HepG2 (cell line): ENCODE results near the gene COMMD8. TPM values are rescaled to one million over a fixed set of nuclear protein-coding genes. Genes with fewer than 3 reads are reported as not detected.

ENCODE experiments used
- ATAC-seq: fragments of 200-7000 bp; cut with Tn5 transposase; 3 replicates; pipeline ENCODE4 v1.9.1; 2020; ENCODE audit warnings: mild to moderate bottlenecking, moderate library complexity
- BruUV-seq: library from RNA; stranded (reverse); fragments of 400-500 nt; replicated peaks from 2 replicates; lab custom pipeline; 2021; lab: Mats Ljungman, UMichigan
- CTCF ChIA-PET: fragments of 300-600 bp; formaldehyde crosslinking; extraction: SDS; loops from one replicate; lab custom pipeline; 2021; ENCODE audit warnings: low total read pairs, inconsistent platforms, low intra/inter-chr PET ratio; lab: Yijun Ruan, JAX
- POLR2A ChIA-PET: fragments of 350-600 bp; sonication (Branson Sonifier 250); formaldehyde crosslinking; loops from one replicate; lab custom pipeline; 2020; ENCODE audit warnings: antibody characterized with exemption, inconsistent platforms; lab: Yijun Ruan, JAX
- DNase-seq: peaks from one replicate; pipeline ENCODE4 v3.0.0-alpha.2; 2015; ENCODE audit warnings: low spot score
- FAIRE-seq: peaks from 3 replicates; lab custom pipeline; 2011; peaks lifted over from hg19 to GRCh38; lab: Jason Lieb, UNC
- H2AFZ ChIP-seq: one replicate; pipeline ENCODE4 v1.6.1; 2011; ENCODE audit warnings: low read length, inconsistent platforms
- H3K27ac ChIP-seq: fragments of 300-600 bp; 3 replicates; pipeline ENCODE4 v1.8.0; 2011; ENCODE audit warnings: mixed run types, mild to moderate bottlenecking, mixed read lengths, low read length, inconsistent platforms; ENCODE audit not compliant: insufficient read depth; ENCODE audit errors: extremely low read length
- H3K27me3 ChIP-seq, 2 experiments: fragments of 200-600 bp in 1 of 2; 2 replicates in 1 of 2; 3 replicates in 1 of 2; pipeline versions ENCODE4 v1.6.0 to v1.8.0; 2011; ENCODE audit warnings: low read length in 2 of 2, mild to moderate bottlenecking in 2 of 2, moderate library complexity in 2 of 2, inconsistent platforms in 1 of 2; ENCODE audit not compliant: insufficient read depth in 2 of 2, control insufficient read depth in 1 of 2
- H3K36me3 ChIP-seq, 2 experiments: fragments of 200-600 bp in 1 of 2; replicated peaks in 1 of 2; 2 replicates in 1 of 2; 3 replicates in 1 of 2; pipeline versions ENCODE4 v1.5.1 to v1.8.0; 2011; ENCODE audit warnings: low read length in 2 of 2, inconsistent platforms in 1 of 2; ENCODE audit not compliant: insufficient read depth in 2 of 2, control insufficient read depth in 1 of 2
- H3K4me1 ChIP-seq: 2 replicates; pipeline ENCODE4 v1.5.1; 2012; ENCODE audit warnings: low read length, inconsistent platforms; ENCODE audit not compliant: insufficient read depth
- H3K4me2 ChIP-seq: 2 replicates; pipeline ENCODE4 v1.6.0; 2011; ENCODE audit warnings: low read depth, low read length, inconsistent platforms
- H3K4me3 ChIP-seq, 3 experiments: fragments of 200-600 bp in 1 of 3; sonication (generic), shearing (Covaris generic) in 1 of 3; replicated peaks in 1 of 3; 2 replicates each; pipeline ENCODE4 v1.5.1; 2011 to 2016; ENCODE audit warnings: low read length in 3 of 3, inconsistent platforms in 2 of 3, low read depth in 2 of 3, mild to moderate bottlenecking in 2 of 3, control low read depth in 1 of 3, mixed read lengths in 1 of 3; ENCODE audit not compliant: insufficient read depth in 1 of 3
- H3K79me2 ChIP-seq: one replicate; pipeline ENCODE4 v1.6.1; 2011; ENCODE audit warnings: low read length, inconsistent platforms; ENCODE audit not compliant: insufficient read depth
- H3K9ac ChIP-seq: 2 replicates; pipeline ENCODE4 v1.6.0; 2011; ENCODE audit warnings: mild to moderate bottlenecking, low read depth, low read length, inconsistent platforms; ENCODE audit not compliant: insufficient read depth
- H3K9me3 ChIP-seq: 2 replicates; pipeline ENCODE4 v1.5.1; 2012; ENCODE audit warnings: mild to moderate bottlenecking, low read length
- H4K20me1 ChIP-seq: 2 replicates; pipeline ENCODE4 v1.6.0; 2011; ENCODE audit warnings: inconsistent platforms, mild to moderate bottlenecking, low read length, moderate library complexity; ENCODE audit not compliant: insufficient read depth
- ASH2L ChIP-seq: fragments of 300-600, 200-600 bp; sonication (generic); IDR thresholded peaks from 2 replicates; pipeline ENCODE4 v1.7.0; 2017; ENCODE audit warnings: low read depth, mild to moderate bottlenecking, moderate library complexity, mixed read lengths, low read length; ENCODE audit not compliant: insufficient read length
- ELF4 ChIP-seq: sonication (generic); formaldehyde crosslinking; IDR thresholded peaks from 2 replicates; pipeline ENCODE4 v1.5.0; 2020; ENCODE audit warnings: missing genetic modification reagents, mild to moderate bottlenecking, moderate library complexity, borderline replicate concordance
- ETV6 ChIP-seq: sonication (generic); formaldehyde crosslinking; conservative IDR thresholded peaks from 2 replicates; pipeline ENCODE4 v1.4.0; 2020; ENCODE audit warnings: missing genetic modification reagents
- POLR2AphosphoS2 ChIP-seq: IDR thresholded peaks from 2 replicates; pipeline ENCODE4 v1.6.1; 2011; ENCODE audit warnings: low read depth, low read length, improper control_type of control experiment
- SNAI1 ChIP-seq: sonication (generic); formaldehyde crosslinking; IDR thresholded peaks from 2 replicates; pipeline ENCODE4 v1.5.0; 2020; ENCODE audit warnings: mild to moderate bottlenecking, missing genetic modification reagents, borderline replicate concordance
- TGIF2 ChIP-seq: IDR thresholded peaks from 2 replicates; pipeline ENCODE4 v1.6.1; 2016; ENCODE audit warnings: control low read depth, missing compliant biosample characterization
- ZNF12 ChIP-seq: sonication (generic); formaldehyde crosslinking; IDR thresholded peaks from 2 replicates; pipeline ENCODE4 v1.5.0; 2020; ENCODE audit warnings: missing genetic modification reagents
- ZNF224 ChIP-seq: sonication (generic); formaldehyde crosslinking; IDR thresholded peaks from 2 replicates; pipeline ENCODE4 v1.5.0; 2020; ENCODE audit warnings: mild to moderate bottlenecking, missing genetic modification reagents
- ZNF24 ChIP-seq: fragments of 450-650 bp; IDR thresholded peaks from 2 replicates; pipeline ENCODE4 v1.6.1; 2017; ENCODE audit warnings: antibody characterized with exemption, mild to moderate bottlenecking
- ZNF260 ChIP-seq: sonication (generic); formaldehyde crosslinking; IDR thresholded peaks from 2 replicates; pipeline ENCODE4 v1.4.0; 2020; ENCODE audit warnings: missing genetic modification reagents, low read depth, mild to moderate bottlenecking, borderline replicate concordance
- ZNF335 ChIP-seq: sonication (generic); formaldehyde crosslinking; IDR thresholded peaks from 2 replicates; pipeline ENCODE4 v1.4.0; 2020; ENCODE audit warnings: missing genetic modification reagents
- ZNF367 ChIP-seq: sonication (generic); formaldehyde crosslinking; IDR thresholded peaks from 2 replicates; pipeline ENCODE4 v1.4.0; 2020; ENCODE audit warnings: missing genetic modification reagents, borderline replicate concordance
- ZNF468 ChIP-seq: sonication (generic); formaldehyde crosslinking; IDR thresholded peaks from 2 replicates; pipeline ENCODE4 v1.8.0; 2022; ENCODE audit warnings: mild to moderate bottlenecking, moderate library complexity, missing genetic modification reagents
- ZNF788 ChIP-seq: sonication (generic); formaldehyde crosslinking; IDR thresholded peaks from 2 replicates; pipeline ENCODE4 v1.5.0; 2020; ENCODE audit warnings: mild to moderate bottlenecking, missing genetic modification reagents, borderline replicate concordance
- whole genome bisulfite sequencing: methylation state at CpG from one replicate; pipeline ENCODE4 v1.1.6; 2017; ENCODE audit warnings: low lambda C conversion rate; 5-methylcytosine and 5-hydroxymethylcytosine counted together
- in situ Hi-C: cut with HindIII; loops from 2 replicates; pipeline ENCODE4 v1.10.0; 2017; ENCODE audit warnings: low pct_unique_long_range_greater_than_20kb; ENCODE audit not compliant: extremely low pct_ligation_motif_present
- intact Hi-C: fragments of 100-400 bp; cut with micrococcal nuclease; formaldehyde crosslinking; loops from one replicate; pipeline ENCODE4 v1.10.0; 2022; ENCODE audit not compliant: unreplicated experiment
- polyA plus RNA-seq, 8 experiments: library from polyadenylated mRNA; depleted of rRNA in 3 of 8; stranded (reverse) in 7 of 8; unstranded in 1 of 8; fragments of >200 nt; fragmentation: Illumina TruSeq in 4 of 8; extraction: Trizol in 4 of 8; gene quantifications; 2 replicates each; pipeline versions ENCODE4 v1.2.1 to v1.2.3, GENCODE V29; 2011 to 2016; ENCODE audit warnings: low read depth in 4 of 8, missing spikeins in 1 of 8, mixed read lengths in 1 of 8; ENCODE audit not compliant: insufficient read depth in 1 of 8
- total RNA-seq, 5 experiments: library from RNA; depleted of rRNA; stranded (reverse); fragments of >200 nt; fragmentation: Illumina TruSeq; extraction: Trizol; gene quantifications; 2 replicates each; pipeline ENCODE4 v1.2.3, GENCODE V29; 2016; ENCODE audit warnings: low read depth in 1 of 5

COMMD8 gene
- total and polyA plus RNA-seq, 2 of the 13 experiments (the other 11 are each of a cell fraction or from before 2014, with no cell fraction given), result 7.1 to 20.3 TPM

DNA sequence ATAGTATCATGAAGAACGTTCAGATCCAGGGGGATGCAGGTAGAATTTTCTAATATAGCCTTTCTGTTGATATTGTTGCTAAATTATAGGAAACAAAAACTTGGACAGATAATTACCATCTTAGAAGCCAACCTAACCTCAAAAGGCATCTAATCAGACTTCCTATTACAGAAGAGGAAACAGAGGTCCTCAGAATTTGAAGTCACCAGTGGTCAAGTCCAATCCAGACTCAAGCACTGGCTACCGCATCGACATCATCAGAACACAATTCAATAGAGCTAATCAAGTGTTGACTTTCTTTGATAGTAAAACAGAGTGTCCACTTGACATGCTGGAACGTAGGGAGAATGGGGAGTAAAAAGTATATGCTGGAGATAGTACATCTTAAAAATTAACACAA is 11.3 kb upstream of the COMMD8 start:
- no peaks in the 10 kb centered on the region for H3K27me3 ChIP-seq
- H3K4me1 ChIP-seq, result peaks cover 26% of the 10 kb centered on the region
- H3K9me3 ChIP-seq, result no peaks in the 10 kb centered on the region
- H3K79me2 ChIP-seq, result no peaks in the 10 kb centered on the region
- no peaks in the 10 kb centered on the region for H4K20me1 ChIP-seq
- ATAC-seq, result no peak
- H3K27ac ChIP-seq, result no peak overlapping the region
- TF ChIP-seq TGIF2 (CRISPR knock-in tag) (no peak), SNAI1 (no peak), POLR2AphosphoS2 (no peak), ELF4 (CRISPR knock-in tag) (no peak), ZNF367 (CRISPR knock-in tag) (no peak), ZNF335 (CRISPR knock-in tag) (no peak), ASH2L (no peak), ZNF24 (no peak), ETV6 (CRISPR knock-in tag) (no peak), ZNF12 (CRISPR knock-in tag) (no peak), ZNF224 (CRISPR knock-in tag) (no peak), ZNF260 (CRISPR knock-in tag) (no peak), ZNF788 (CRISPR knock-in tag) (no peak), ZNF468 (CRISPR knock-in tag) (no peak)
- TF ChIP-seq, all 625 proteins: peak for 0
- in situ Hi-C loops, result no loop called here
- Histone ChIP-seq H3K4me2 (no peak overlapping the region), H3K4me3 (no peak overlapping the region), H2AFZ (no peak overlapping the region), H3K36me3 (no peaks in the 10 kb centered on the region), H3K9ac (no peak overlapping the region)
- WGBS, result 61% methylated on average over 4 of the region's 4 CpGs
- DNase-seq (no peak), FAIRE-seq (no peak)
- POLR2A ChIA-PET, result no interaction called here
- no TSS peak for BruUV-seq
- CTCF ChIA-PET, result no interaction called here
- intact Hi-C loops, result no loop called here
